Left forelimb (tissue), 1 donor: ENCODE data around the gene MYH7.
"Not testable (repeated sequence)": the region's sequence is repeated elsewhere in the genome, so short reads cannot be mapped to it uniquely, and the experiment has no call there.

ENCODE experiments used
- DNase-seq: peaks from one replicate; pipeline ENCODE4 v3.0.0-alpha.2; 2018; ENCODE audit warnings: low spot score

MYH7 gene

GRCh38 chr14:23430016-23430722 lies 5.3 kb downstream of the MYH7 start:
- DNase-seq: no peak

- peak; percentile 40 for DNase-seq
Observed at GRCh38 chr14:23428686-23429495, 6.6 kb downstream of the MYH7 start.

GRCh38 chr14:23425798-23426197 lies 9.7 kb downstream of the MYH7 start:
- DNase-seq: not testable (repeated sequence)

- no peak for DNase-seq
Observed at GRCh38 chr14:23425169-23425568, 10.3 kb downstream of the MYH7 start.

GRCh38 chr14:23423657-23424056 lies 11.8 kb downstream of the MYH7 start:
- DNase-seq: no peak

GRCh38 chr14:23421594-23421993 lies 13.9 kb downstream of the MYH7 start:
- DNase-seq: no peak

- DNase-seq: not testable (repeated sequence)
Observed at GRCh38 chr14:23419646-23420045, 15.8 kb downstream of the MYH7 start.

- DNase-seq: no peak
Observed at GRCh38 chr14:23418021-23418420, 17.4 kb downstream of the MYH7 start.

GRCh38 chr14:23417269-23417668 lies 18.2 kb downstream of the MYH7 start:
- DNase-seq: not testable (repeated sequence)

- no peak for DNase-seq
Observed at GRCh38 chr14:23416801-23417200, 18.7 kb downstream of the MYH7 start.

- no peak for DNase-seq
Observed at GRCh38 chr14:23415821-23416778, 19.4 kb downstream of the MYH7 start.

- no peak for DNase-seq
Observed at GRCh38 chr14:23414906-23415820, 20.3 kb downstream of the MYH7 start.

- DNase-seq: no peak
Observed at GRCh38 chr14:23414254-23414653, 21.2 kb downstream of the MYH7 start.

GRCh38 chr14:23413681-23414080 lies 21.8 kb downstream of the MYH7 start:
- DNase-seq: no peak

- no peak for DNase-seq
Observed at GRCh38 chr14:23411563-23412525, 23.6 kb downstream of the MYH7 start.

GRCh38 chr14:23409966-23410635 lies 25.4 kb downstream of the MYH7 start:
- DNase-seq: no peak

GRCh38 chr14:23409475-23409874 lies 26.0 kb downstream of the MYH7 start:
- DNase-seq: no peak

GRCh38 chr14:23408307-23408630 lies 27.2 kb downstream of the MYH7 start:
- no peak for DNase-seq

GRCh38 chr14:23407516-23408306 lies 27.7 kb downstream of the MYH7 start, which contains the start of gene MYH6:
Gene MYH6 (minus strand): TSS chr14:23408273. CDS start chr14:23407223, 1,050 bp downstream.
- no peak for DNase-seq
